ENCODE results near the gene MAD1L1. TPM values are rescaled to one million over a fixed set of nuclear protein-coding genes. Genes with fewer than 3 reads are reported as not detected.

Gene MAD1L1
- total RNA-seq, 1 donor from 2014 or later = 40.9 TPM

GRCh38 chr7:1965579-1966294, 267.0 kb downstream of the MAD1L1 start:
- no peak for DNase-seq (ENCODE audit: low read depth)

GRCh38 chr7:1964913-1965578, 267.7 kb downstream of the MAD1L1 start:
- no peak for DNase-seq (ENCODE audit: low read depth)

DNA sequence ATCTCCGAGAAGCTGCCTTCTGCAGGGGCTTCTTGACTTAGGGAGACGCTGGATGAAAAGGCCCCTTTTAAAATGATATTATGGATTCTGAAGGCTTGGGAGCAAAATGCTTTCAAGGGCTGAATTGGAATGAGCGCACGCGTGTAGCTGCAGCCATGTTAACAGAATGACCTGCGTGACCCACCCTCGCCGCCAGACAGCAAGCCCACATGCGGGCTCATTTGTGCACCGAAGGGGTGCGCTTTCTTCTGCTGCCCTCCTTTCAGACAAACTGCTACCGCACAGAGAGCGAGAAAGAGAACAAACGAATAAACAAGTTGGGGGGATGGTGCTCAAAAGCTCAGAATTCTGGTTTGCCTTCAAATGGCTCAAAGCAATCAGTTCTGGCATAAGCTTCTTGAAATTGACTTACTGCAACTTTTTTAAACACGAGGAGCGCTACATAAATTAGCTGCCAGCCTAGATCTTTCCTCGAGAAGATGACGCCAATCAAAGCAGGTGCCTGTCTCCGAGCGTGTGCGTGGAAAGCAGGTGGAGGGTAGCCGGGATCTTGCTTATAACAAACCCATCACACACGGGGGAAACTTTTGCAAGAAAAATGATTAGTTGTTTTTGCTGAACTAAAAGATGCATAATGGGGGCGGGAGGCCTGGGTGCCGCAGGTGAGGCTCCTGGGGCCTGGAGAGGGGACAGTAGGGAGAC, 268.4 kb downstream of the MAD1L1 start:
- no peak for DNase-seq (ENCODE audit: low read depth)

DNA sequence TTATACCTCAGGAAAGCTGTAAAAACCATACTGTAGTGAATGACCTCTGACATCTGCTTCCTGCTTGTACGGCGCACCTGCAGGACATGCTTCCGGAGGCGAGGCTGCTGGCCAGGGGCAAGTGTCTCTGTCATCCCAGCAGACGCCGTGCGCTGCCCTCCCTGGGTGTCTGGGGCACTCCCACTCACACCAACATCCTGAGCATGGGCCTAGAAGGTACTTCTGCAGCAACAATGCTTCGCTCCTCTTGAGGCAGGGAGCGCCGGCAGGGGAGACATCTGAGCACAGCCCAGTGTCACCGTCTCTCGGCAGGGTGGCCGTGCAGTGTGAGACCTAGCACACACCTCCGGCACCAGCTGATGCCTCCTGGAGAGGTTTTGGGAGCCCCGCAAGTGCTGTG, 269.2 kb downstream of the MAD1L1 start:
- no peak for DNase-seq (ENCODE audit: low read depth)

- peak; percentile 83 for DNase-seq (ENCODE audit: low read depth)
Measured at GRCh38 chr7:1961701-1962276, 271.0 kb downstream of the MAD1L1 start.

DNA sequence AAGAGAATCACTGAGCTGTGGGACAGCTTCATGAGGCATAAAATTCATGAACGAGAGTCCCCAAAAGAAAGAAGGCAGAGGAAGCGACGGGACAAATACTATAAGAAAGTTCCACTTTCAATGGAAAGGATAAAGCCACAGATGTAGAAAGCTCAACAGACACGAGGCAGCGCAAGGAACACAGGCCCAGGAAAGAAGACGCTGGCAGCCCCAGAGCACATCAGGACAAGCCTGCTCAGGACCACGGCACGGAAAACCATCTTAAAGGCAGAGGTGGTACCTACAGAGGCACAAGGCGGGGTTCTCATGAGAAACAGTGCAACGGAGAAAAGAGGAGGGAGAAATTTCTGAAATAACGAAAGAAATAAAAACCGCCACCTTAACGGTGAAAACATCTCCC, 273.4 kb downstream of the MAD1L1 start:
- no peak for DNase-seq (ENCODE audit: low read depth)

GRCh38 chr7:1957471-1958225, 275.1 kb downstream of the MAD1L1 start:
- no peak for DNase-seq (ENCODE audit: low read depth)

DNA sequence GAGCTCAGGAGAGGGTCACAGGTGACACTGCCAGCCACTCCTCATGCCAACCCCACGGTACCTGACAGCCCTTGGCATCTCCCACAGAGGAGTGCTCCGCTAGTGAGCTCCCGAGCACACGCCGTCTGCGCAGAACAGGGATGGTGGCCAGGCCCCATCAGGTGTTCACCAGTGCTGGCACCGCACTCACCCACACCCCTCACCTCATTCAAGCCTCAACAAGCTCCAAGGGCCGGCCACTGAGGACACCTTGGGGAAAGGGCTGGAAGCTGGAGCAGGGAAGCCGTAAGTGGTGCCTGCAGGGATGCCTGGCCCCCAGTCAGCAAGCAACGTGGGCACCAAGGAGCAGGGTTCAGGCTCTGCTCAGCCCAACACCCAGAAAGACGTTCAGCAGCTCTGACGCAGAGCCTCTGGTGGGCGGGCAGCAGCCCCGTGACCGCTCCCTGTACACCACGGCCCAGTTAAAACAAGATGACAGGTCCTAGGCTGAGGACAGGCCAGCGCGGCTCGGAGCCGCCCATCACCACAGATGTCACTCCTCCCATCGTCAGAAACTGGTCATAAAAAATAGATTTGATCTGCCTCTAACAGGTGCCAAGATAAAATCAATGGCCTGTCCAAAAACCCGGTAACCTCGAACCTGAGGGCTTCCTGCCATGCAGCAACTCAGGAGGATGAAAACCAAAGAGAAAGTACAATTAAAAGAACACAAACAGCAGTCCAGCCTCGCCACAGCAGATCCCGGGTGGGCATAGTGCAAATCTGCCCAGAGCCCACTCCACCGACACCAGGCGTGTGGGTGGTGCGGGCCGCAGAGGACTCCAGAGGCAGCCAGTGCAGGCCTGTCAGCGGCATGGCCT, 275.9 kb downstream of the MAD1L1 start:
- no peak for DNase-seq (ENCODE audit: low read depth)

DNA sequence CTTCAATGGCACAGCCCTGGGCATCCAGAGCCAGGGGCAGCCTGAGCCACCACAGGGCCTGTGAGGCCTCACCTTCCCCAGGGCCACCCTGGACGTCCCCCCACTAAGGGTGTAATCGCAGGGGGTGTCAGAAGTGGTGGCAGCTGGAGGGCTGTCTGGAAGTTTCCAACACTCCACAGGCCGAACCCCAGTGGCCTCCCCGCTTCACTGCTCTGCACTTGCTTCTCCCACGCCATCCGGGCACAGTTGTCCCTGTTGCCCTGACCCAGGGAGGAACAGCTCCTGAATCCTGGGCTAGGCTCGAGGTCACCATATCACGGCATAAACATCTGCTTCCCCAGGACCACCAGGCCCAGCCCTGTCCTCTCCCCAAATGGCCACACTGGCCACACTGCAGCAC, 276.6 kb downstream of the MAD1L1 start:
- no peak for DNase-seq (ENCODE audit: low read depth)

DNA sequence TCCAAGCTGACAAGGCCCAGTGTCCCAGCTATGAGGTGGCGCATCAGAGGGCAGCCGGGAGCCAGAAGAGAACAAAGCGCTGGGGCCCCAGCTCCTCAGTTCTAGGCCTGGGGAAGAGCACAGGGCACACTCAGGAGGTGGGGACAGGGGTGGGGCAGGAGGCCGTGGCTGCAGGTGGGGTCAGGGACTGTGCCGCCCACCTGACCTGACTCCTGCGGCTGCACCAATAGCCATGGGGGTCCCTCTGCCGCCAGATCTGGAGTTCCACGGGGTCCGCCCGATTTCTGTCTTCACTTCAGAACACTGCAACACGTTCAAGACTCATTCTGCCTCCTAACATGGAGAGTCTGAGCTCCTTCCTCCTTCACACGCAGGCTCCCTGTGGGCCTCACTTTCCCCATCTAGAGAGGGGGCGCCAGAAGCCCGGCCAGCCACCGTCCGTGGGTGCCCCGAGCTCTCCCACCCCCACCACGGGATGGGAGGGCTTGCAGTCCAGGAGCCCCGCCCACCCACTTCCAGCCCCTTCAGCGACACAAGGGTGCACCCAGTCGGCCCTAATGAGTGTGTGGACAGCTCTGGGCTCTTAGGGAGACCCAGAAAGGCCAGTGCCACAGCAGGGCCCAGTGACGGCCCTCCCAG, 278.3 kb downstream of the MAD1L1 start:
- no peak for DNase-seq (ENCODE audit: low read depth)

DNA sequence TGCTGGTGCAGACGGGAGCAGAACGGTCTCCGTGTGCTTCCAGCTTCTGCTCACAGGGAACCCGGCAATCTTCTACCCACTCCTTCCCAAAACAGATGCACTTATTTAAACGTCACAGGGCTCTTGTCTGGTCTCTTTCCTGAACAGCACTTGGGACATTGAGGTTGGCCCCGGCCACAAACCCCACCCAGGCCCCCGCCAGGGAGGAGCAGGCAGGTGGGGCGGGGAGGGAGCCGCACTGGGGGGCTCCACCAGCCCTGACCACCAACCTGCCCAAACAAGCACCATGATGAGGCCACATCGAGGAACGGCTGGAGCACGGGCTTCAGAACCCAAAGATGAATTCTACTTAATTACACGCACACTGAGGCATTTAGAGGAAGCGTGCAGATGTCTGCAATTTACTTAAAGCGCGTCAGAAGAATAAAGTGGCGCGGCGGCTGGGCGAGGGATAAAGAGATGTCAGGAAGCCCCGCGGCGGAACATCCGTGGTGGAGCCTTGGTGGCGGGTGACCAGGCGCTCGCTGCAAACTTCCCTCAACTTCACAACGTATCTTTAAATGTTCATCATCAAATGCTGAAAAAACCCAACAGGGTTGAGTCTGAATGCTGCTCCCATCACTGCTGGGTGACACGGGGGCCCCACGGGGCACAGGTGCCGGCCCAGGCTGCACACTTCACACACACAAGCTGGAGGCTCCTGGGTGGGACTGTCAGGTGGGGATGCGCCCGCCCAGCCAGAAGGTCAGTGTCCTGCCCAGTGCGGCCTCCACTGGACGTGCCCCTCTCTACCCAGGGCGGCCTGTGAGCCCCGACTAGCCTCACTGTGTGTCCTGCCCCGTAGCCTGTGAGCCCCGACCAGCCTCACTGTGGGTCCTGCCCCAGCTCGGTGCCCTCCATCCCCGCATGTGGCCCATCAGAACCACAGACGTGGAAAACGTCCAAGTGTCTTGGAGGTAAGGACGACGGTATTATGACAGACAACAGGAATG, 279.2 kb downstream of the MAD1L1 start:
- DNase-seq (ENCODE audit: low read depth) = no peak

DNA sequence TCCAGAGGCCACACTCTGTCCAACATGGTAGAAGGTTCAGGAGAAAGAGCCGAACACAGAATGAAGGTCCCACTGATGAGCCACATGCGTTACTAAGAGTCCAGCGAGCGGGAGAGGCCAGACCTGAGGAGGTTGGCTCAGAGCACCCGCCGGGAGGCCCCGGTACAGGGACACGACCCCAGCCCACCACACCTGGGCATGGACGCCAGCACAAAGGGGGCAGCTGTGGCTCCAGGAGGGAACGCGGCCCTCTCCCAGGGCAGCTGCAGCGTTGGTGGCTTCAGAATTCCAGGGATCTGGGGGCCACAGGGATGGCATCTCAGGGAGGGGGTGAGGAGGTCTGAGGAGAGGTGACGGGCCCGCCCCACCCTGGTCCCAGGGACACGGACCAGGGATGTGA, 280.0 kb downstream of the MAD1L1 start:
- DNase-seq (ENCODE audit: low read depth) = no peak

DNA sequence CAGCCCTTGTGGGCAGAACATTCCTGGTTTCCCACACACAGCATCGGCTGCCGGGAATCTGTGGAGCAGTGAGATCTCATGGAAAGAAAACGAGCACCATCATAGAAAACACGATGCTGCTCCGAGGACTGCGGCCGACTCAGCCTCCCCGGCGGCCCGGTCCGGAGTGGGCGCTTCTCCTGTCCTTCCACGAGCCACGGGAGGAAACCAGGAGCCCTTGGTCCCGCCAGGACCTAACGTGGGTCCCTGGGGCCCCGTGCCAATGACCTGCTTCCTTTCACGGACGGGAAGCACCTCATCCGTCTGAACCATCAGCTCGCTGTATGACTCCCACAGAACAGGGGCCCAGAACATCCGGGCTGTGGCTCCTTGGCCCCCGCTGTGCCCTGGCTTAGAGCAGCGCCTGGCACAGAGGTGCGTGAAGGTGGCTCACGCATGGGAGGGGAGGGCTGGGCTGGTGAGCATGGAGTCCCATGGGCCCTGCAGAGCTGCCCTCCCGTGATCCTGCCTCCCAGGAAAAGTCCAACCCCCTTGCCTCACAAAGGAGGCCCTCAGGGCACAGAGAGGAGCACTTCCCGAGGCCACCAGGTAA, 280.5 kb downstream of the MAD1L1 start:
- no peak for DNase-seq (ENCODE audit: low read depth)

- no peak for DNase-seq (ENCODE audit: low read depth)
Measured at GRCh38 chr7:1951600-1951999, 281.1 kb downstream of the MAD1L1 start.

- peak; percentile 100 for DNase-seq (ENCODE audit: low read depth)
Measured at GRCh38 chr7:1951159-1951536, 281.6 kb downstream of the MAD1L1 start.

- no peak for DNase-seq (ENCODE audit: low read depth)
Measured at GRCh38 chr7:1950452-1951158, 282.1 kb downstream of the MAD1L1 start.

DNA sequence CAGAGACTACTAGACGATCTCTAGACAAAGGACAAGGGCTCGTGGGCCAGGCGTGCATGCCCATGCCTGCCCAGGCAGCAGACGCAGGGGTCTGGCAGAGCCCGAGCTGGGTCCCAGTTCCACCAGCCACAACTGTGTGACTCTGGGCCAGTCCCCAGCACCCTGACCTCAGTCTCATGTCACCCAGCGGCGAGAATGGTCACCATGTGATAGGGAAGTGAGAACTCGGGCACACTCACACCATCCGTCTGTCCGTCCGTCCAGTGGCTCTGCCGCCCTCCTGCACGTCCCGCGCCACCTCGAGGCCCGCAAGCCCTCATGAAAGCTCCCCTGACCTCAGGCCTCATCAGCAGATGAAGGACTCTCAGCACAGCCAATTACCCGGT, 282.7 kb downstream of the MAD1L1 start:
- DNase-seq (ENCODE audit: low read depth) = no peak

- no peak for DNase-seq (ENCODE audit: low read depth)
Measured at GRCh38 chr7:1949681-1950055, 283.1 kb downstream of the MAD1L1 start.
